A549 (cell line): Measurements from ENCODE around the gene KMT5C.

Experiments used
- CBX2 ChIP-seq: fragments of 200-600 bp; sonication (generic); IDR thresholded peaks from 2 replicates; pipeline ENCODE4 v1.6.1; 2016; ENCODE audit warnings: low read depth, mild to moderate bottlenecking, borderline replicate concordance
- CEBPB ChIP-seq, 2 experiments: fragments of >200 bp in 1 of 2; sonication (Bioruptor Twin) in 1 of 2; formaldehyde crosslinking in 1 of 2; IDR thresholded peaks; 2 replicates each; pipeline ENCODE4 v1.6.1; 2012 to 2016
- CTCF ChIP-seq: fragments of >200 bp; sonication (Bioruptor Twin); formaldehyde crosslinking; IDR thresholded peaks from 3 replicates; pipeline ENCODE4 v1.5.1; 2016
- ESRRA ChIP-seq: fragments of 150-350 bp; IDR thresholded peaks from 2 replicates; pipeline ENCODE4 v1.6.1; 2014; ENCODE audit warnings: mild to moderate bottlenecking, low read length, borderline replicate concordance
- HDAC2 ChIP-seq: fragments of 200-600 bp; sonication (generic); IDR thresholded peaks from 2 replicates; pipeline ENCODE4 v1.6.1; 2016
- MYC ChIP-seq: IDR thresholded peaks from 2 replicates; pipeline ENCODE4 v1.6.1; 2012; ENCODE audit warnings: mild to moderate bottlenecking, inconsistent platforms, low read length, improper control_type of control experiment, borderline replicate concordance
- POLR2A ChIP-seq: IDR thresholded peaks from 2 replicates; pipeline ENCODE4 v1.6.1; 2012; ENCODE audit warnings: mild to moderate bottlenecking, low read length
- RCOR1 ChIP-seq: fragments of 150-350 bp; IDR thresholded peaks from 2 replicates; pipeline ENCODE4 v1.6.1; 2014; ENCODE audit warnings: antibody characterized with exemption, low read length, low read depth
- RNF2 ChIP-seq: fragments of 200-600 bp; sonication (generic); IDR thresholded peaks from 2 replicates; pipeline ENCODE4 v1.6.1; 2016; ENCODE audit warnings: low read depth, mild to moderate bottlenecking, antibody characterized with exemption, moderate library complexity, borderline replicate concordance

GRCh38 chr19:55352040-55352439 lies 12.4 kb downstream of the KMT5C start:
- TF ChIP-seq CEBPB (IDR thresholded peaks at IDR 0.05) (no peak), HDAC2 (no peak), CTCF (no peak), POLR2A (no peak), RCOR1 (no peak), RNF2 (no peak), MYC (no peak), ESRRA (no peak), CBX2 (no peak)
